Keratinocyte (primary cell): Measurements from ENCODE around the gene NDUFA12. TPM values are rescaled to one million over a fixed set of nuclear protein-coding genes. Genes with fewer than 3 reads are reported as not detected.
"Not testable (repeated sequence)": the region's sequence is repeated elsewhere in the genome, so short reads cannot be mapped to it uniquely, and the experiment has no call there.

Experiments
- DNase-seq: peaks from one replicate; pipeline ENCODE4 v3.0.0-alpha.2; 2011; ENCODE audit warnings: low read depth, missing footprints, low spot score
- FAIRE-seq: peaks from 2 replicates; lab custom pipeline; 2011; peaks lifted over from hg19 to GRCh38; lab: Jason Lieb, UNC
- H2AFZ ChIP-seq: 2 replicates; pipeline ENCODE4 v1.6.0; 2012; ENCODE audit warnings: low read length, control low read depth, inconsistent platforms; ENCODE audit not compliant: control insufficient read depth
- H3K27ac ChIP-seq: 2 replicates; pipeline ENCODE4 v1.5.1; 2011; ENCODE audit warnings: low read length; ENCODE audit not compliant: control insufficient read depth, insufficient read depth
- H3K27me3 ChIP-seq: 3 replicates; pipeline ENCODE4 v1.6.0; 2011; ENCODE audit warnings: low read length; ENCODE audit not compliant: control insufficient read depth, insufficient read depth; ENCODE audit errors: extremely low read depth
- H3K36me3 ChIP-seq, 2 experiments: 2 replicates in 1 of 2; 3 replicates in 1 of 2; pipeline ENCODE4 v1.5.1; 2011; ENCODE audit warnings: low read length in 2 of 2, mild to moderate bottlenecking in 1 of 2; ENCODE audit not compliant: control insufficient read depth in 2 of 2, insufficient read depth in 2 of 2; ENCODE audit errors: extremely low read depth in 1 of 2
- H3K4me1 ChIP-seq: 3 replicates; pipeline ENCODE4 v1.5.1; 2011; ENCODE audit warnings: low read length; ENCODE audit not compliant: control insufficient read depth, insufficient read depth; ENCODE audit errors: extremely low read depth
- H3K4me2 ChIP-seq: 3 replicates; pipeline ENCODE4 v1.6.0; 2011; ENCODE audit warnings: low read depth, low read length; ENCODE audit not compliant: control insufficient read depth, insufficient read depth; ENCODE audit errors: extremely low read depth
- H3K4me3 ChIP-seq, 3 experiments: fragments of 200-600 bp in 1 of 3; sonication (generic) in 1 of 3; 2 replicates in 2 of 3; 3 replicates in 1 of 3; pipeline ENCODE4 v1.5.1; 2011 to 2016; ENCODE audit warnings: low read length in 3 of 3, mild to moderate bottlenecking in 3 of 3, control low read depth in 2 of 3, inconsistent platforms in 1 of 3, low read depth in 1 of 3, mixed read lengths in 1 of 3, mixed run types in 1 of 3, moderate library complexity in 1 of 3; ENCODE audit not compliant: control insufficient read depth in 2 of 3, insufficient read depth in 2 of 3; ENCODE audit errors: extremely low read depth in 1 of 3
- H3K79me2 ChIP-seq: 2 replicates; pipeline ENCODE4 v1.6.0; 2012; ENCODE audit warnings: low read length; ENCODE audit not compliant: control insufficient read depth, insufficient read depth
- H3K9ac ChIP-seq: 3 replicates; pipeline ENCODE4 v1.6.0; 2011; ENCODE audit warnings: low read length; ENCODE audit not compliant: control insufficient read depth, insufficient read depth; ENCODE audit errors: extremely low read depth
- H3K9me1 ChIP-seq: 3 replicates; pipeline ENCODE4 v1.6.0; 2011; ENCODE audit warnings: low read length; ENCODE audit not compliant: control insufficient read depth, insufficient read depth; ENCODE audit errors: extremely low read depth
- H3K9me3 ChIP-seq: 2 replicates; pipeline ENCODE4 v1.5.1; 2012; ENCODE audit warnings: low read depth, low read length; ENCODE audit not compliant: control insufficient read depth
- H4K20me1 ChIP-seq: 3 replicates; pipeline ENCODE4 v1.6.0; 2011; ENCODE audit warnings: low read length; ENCODE audit not compliant: control insufficient read depth, insufficient read depth; ENCODE audit errors: extremely low read depth
- EZH2 ChIP-seq: IDR thresholded peaks from one replicate; pipeline ENCODE4 v1.6.1; 2012; ENCODE audit warnings: inconsistent platforms, mild to moderate bottlenecking, low read length, moderate library complexity
- dilution Hi-C: fragments of 300-500 bp; cut with MboI; formaldehyde crosslinking; loops from one replicate; pipeline ENCODE4 v1.7.0; 2020; ENCODE audit warnings: low sequenced_read_pairs; ENCODE audit not compliant: extremely low pct_ligation_motif_present
- polyA plus RNA-seq, 5 experiments: library from polyadenylated mRNA; depleted of rRNA in 3 of 5; stranded (reverse) in 3 of 5; stranded (forward) in 1 of 5; unstranded in 1 of 5; fragments of >200 nt; gene quantifications; 1 replicate in 1 of 5; 2 replicates in 3 of 5; 3 replicates in 1 of 5; pipeline versions ENCODE4 v1.2.1 to v1.2.3, GENCODE V29; 2011 to 2012; ENCODE audit warnings: missing spikeins in 2 of 5, low read depth in 1 of 5, low replicate concordance in 1 of 5
- TF ChIP-seq, protein P1 (sequence below), 3 experiments: IDR thresholded peaks in 1 of 3; conservative IDR thresholded peaks in 1 of 3; optimal IDR thresholded peaks in 1 of 3; 2 replicates in 2 of 3; 3 replicates in 1 of 3; pipeline versions ENCODE3 to v1.5.1; 2011; ENCODE audit warnings: low read length in 3 of 3, mild to moderate bottlenecking in 3 of 3, moderate library complexity in 2 of 3, control low read depth in 1 of 3, inconsistent platforms in 1 of 3; ENCODE audit not compliant: insufficient read depth in 2 of 3; ENCODE audit errors: extremely low read depth in 1 of 3

Gene NDUFA12
- polyA plus RNA-seq, 1 donor (not counting 4 experiments of a cell fraction or from before 2014, with no cell fraction given), result 215 TPM

- no peaks in the 10 kb centered on the region for H4K20me1 ChIP-seq
- no peaks in the 10 kb centered on the region for H3K9me1 ChIP-seq
- H3K36me3 ChIP-seq, result peaks cover 0 to 5% of the 10 kb centered on the region in 2 experiments
- no peaks in the 10 kb centered on the region for H3K27me3 ChIP-seq
- no peaks in the 10 kb centered on the region for H3K79me2 ChIP-seq
- H3K9me3 ChIP-seq, result no peaks in the 10 kb centered on the region
- H3K4me3 ChIP-seq, result no peak overlapping the region
- no peak overlapping the region for H2AFZ ChIP-seq
- H3K4me2 ChIP-seq, result no peak overlapping the region
- DNase-seq, result no peak
- no peak for FAIRE-seq
- H3K27ac ChIP-seq, result no peak overlapping the region
- peaks cover 13% of the 10 kb centered on the region for H3K4me1 ChIP-seq
- no peak for TF ChIP-seq EZH2
- TF ChIP-seq, protein P1, sequence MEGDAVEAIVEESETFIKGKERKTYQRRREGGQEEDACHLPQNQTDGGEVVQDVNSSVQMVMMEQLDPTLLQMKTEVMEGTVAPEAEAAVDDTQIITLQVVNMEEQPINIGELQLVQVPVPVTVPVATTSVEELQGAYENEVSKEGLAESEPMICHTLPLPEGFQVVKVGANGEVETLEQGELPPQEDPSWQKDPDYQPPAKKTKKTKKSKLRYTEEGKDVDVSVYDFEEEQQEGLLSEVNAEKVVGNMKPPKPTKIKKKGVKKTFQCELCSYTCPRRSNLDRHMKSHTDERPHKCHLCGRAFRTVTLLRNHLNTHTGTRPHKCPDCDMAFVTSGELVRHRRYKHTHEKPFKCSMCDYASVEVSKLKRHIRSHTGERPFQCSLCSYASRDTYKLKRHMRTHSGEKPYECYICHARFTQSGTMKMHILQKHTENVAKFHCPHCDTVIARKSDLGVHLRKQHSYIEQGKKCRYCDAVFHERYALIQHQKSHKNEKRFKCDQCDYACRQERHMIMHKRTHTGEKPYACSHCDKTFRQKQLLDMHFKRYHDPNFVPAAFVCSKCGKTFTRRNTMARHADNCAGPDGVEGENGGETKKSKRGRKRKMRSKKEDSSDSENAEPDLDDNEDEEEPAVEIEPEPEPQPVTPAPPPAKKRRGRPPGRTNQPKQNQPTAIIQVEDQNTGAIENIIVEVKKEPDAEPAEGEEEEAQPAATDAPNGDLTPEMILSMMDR (optimal IDR thresholded peaks at IDR 0.05 in 1 of 3, IDR thresholded peaks at IDR 0.05 in 1 of 3, conservative IDR thresholded peaks at IDR 0.05 in 1 of 3; ENCODE audit: extremely low read depth in 1 of 3, insufficient read depth in 2 of 3, low read length in 3 of 3), result no peak
- dilution Hi-C loops, result no loop called here
- H3K9ac ChIP-seq, result no peak overlapping the region
Observed at GRCh38 chr12:94987801-94988200, 15.7 kb downstream of the NDUFA12 start.

DNA sequence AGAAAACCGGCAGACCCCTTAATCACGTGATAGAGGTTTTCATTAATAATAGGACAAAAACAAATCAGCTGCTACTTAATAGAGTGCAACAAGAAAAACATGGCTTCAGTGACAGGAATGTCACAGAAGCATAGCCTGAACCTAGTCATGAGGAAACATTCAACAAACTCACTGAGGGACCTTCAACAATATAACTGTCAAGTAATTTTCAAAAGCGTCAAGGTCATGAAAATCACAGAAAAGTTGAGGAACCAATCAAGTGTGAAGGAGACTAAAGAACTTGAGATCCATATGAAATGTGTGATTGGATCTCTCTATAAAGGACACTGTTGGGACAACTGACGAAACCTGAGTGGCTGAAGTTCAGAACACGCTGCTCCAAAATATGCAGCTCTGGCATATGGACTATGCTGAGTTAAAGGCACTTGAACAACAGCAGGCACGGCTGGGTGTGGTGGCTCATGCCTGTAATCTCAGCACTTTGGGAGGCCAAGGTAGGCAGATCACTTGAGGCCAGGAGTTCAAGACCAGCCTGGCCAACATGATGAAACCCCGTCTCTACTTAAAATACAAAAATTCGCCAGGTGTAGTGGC, 16.3 kb downstream of the NDUFA12 start:
- Histone ChIP-seq H3K36me3 (peaks cover 0 to 3% of the 10 kb centered on the region in 2 experiments), H2AFZ (no peak overlapping the region), H3K4me3 (no peak overlapping the region), H3K27me3 (no peaks in the 10 kb centered on the region), H4K20me1 (no peaks in the 10 kb centered on the region), H3K9me3 (no peaks in the 10 kb centered on the region), H3K27ac (no peak overlapping the region), H3K4me1 (peaks cover 18% of the 10 kb centered on the region), H3K79me2 (no peaks in the 10 kb centered on the region), H3K9me1 (no peaks in the 10 kb centered on the region), H3K9ac (no peak overlapping the region), H3K4me2 (no peak overlapping the region)
- no peak for TF ChIP-seq EZH2
- TF ChIP-seq, protein P1 (optimal IDR thresholded peaks at IDR 0.05 in 1 of 3, IDR thresholded peaks at IDR 0.05 in 1 of 3, conservative IDR thresholded peaks at IDR 0.05 in 1 of 3; ENCODE audit: extremely low read depth in 1 of 3, insufficient read depth in 2 of 3, low read length in 3 of 3), result no peak
- FAIRE-seq (no peak), DNase-seq (no peak)
- dilution Hi-C loops, result no loop called here

GRCh38 chr12:94985099-94985498, 18.4 kb downstream of the NDUFA12 start:
- H3K27ac ChIP-seq, result not testable (repeated sequence)

More at GRCh38 chr12:94985099-94985498, 18.4 kb downstream of the NDUFA12 start:
- H3K9me3 ChIP-seq, H2AFZ ChIP-seq, H3K9ac ChIP-seq, H3K4me3 ChIP-seq, H3K4me2 ChIP-seq, H3K9me1 ChIP-seq, FAIRE-seq, H3K79me2 ChIP-seq, H4K20me1 ChIP-seq, dilution Hi-C loops, H3K27me3 ChIP-seq, H3K36me3 ChIP-seq, DNase-seq: not testable (repeated sequence)
- H3K4me1 ChIP-seq, result peaks cover 18% of the 10 kb centered on the region
